Pons (tissue), 1 donor: Measurements from ENCODE around the gene TWF2.

Source experiments
- DNase-seq: peaks from one replicate; pipeline ENCODE4 v3.0.0-alpha.2; 2016; ENCODE audit warnings: low spot score

The TWF2 gene

DNA sequence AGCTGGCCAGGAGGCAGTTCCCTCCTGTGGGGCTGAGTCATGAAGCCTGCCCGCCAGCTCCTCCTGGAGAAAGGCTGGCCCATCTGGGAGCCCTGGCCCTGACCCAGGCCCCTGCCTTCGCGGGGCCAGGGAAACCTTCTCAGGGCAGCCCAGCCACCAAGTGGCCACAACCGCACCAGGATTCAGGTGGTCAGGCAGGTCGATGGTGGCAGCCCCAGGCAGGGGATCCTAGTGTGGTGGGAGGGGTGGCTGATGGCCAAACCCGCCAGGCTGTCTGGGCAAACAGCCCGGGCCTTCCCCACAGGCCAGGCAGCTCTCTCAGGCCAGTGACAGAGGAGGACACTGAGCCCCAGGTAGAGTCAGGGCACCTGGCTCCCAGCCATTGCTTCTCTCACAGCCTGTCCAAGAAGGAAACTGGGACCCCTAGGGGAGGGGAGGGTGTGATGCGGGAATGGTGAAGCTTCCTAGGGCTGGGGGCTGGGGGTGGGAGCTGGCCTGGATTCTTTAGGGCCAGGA is 1.2 kb downstream of the TWF2 start:
- peak; percentile 66 for DNase-seq

DNA sequence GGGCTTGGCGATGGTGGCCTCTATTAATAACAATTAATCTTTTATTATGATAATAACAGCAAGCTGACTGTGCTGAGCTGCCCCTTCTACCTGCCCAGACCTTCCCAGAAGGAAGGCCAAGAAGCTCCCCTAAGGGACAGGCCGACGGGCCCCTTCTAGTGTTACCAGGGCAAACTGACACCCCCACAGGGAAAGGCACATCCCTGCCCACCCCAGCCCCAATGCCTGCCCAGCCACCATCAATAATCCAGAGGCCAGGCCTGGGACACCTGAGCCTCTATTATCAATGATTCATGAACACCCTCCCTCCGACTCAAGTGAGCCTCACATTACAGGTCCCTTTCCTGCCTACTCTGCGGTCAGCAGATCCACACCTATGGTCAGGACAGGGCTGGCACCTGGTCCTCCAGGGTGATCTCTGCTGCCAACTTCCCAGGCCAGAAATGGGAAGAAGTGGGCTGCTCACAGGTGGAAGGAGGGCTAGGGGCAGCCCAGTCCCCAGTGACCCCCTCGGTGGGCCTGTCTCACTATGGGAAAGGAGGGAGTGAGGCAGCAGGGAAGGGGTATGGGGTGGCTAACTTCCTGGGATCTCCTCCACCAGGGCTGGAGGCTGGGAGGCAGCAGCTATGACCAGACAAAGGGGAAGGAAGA is 1.8 kb downstream of the TWF2 start:
- no peak for DNase-seq

- no peak for DNase-seq
Observed at GRCh38 chr3:52236424-52236886, 2.5 kb downstream of the TWF2 start.

DNA sequence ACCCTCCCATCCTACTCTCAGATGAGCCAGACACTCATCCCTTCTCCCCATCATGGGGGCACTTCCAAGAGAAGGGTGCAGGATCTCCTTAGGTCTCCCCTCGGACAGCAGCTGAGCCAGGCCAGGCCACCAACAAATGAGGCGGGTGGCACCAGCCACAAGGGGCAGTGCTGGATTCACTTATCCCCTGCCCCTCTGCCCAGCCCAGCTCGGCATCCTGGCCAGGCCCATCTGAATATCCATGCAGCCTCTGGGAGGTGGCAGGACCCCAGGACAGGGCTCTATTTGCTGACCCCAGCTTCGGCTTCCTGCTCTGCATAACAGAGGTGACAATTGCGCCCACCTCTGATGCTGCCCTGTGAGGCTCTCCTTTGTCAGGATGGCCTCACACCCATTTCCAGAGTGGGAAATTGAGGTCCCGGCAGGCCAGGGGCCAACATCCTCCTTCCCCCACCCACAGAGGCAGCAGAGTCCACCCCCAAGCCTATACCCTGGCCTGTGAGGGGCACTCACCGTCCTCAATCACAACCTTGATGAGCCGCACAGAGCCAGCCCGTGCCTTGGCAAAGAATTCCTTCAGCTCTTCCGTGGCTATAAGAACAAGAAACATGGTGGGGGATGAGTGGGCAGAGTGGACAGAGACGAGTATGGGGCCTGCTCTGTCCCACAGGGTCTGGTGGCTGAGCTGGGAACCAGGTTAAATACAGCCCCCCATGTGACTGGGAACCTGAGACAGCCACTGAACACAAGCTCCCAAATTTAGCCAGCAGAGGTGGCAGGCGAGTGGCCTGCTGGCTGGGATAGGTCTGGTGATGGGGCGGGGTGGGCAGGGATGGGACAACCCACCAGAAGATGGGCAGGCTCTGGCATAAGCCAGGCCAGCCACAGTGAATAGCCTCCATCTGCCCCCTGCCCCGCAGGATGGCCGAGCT is 4.2 kb downstream of the TWF2 start:
- no peak for DNase-seq

DNA sequence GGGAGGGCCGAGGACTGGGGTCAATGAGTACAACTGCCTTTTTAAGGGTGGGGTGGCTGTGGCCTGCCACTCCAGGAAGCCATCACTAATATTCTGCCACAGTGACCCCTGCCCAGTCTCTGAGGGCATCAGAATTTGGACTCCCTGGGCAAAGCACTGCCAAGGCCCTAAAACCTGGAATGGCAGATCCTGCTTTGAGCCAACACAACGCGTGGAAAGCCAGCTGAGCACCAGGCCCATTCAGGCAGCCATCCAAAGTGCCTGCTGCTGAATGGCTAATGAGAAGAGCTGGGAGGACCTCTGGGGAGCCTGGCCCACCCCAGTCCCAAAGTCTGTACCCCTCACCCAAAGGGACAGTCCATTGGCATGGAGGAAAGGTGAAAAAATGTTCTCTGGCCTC is 5.0 kb downstream of the TWF2 start:
- DNase-seq: peak; percentile 60

DNA sequence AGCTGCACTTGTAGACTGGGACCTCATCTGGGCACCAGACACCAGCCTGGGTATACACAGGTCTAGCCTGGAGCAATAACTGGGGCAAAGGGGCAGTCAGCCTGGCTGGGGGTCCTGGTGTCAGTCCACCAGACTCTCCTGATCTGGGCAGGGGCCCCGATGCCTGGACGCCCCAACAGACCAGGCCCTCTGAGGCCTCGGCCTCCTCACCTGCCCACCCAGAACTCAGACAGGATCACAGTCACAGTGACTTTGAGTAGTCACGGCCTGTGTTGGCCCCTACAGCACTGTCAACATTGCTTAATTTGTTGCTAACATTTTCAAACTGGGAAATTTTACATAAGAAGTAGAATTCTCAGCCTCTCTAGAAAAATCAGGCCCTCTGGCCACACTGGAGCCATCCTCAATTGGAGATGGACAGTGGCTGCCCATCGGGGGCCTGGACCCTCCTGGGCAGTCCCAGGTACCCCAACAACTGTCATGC is 5.8 kb downstream of the TWF2 start:
- no peak for DNase-seq

DNA sequence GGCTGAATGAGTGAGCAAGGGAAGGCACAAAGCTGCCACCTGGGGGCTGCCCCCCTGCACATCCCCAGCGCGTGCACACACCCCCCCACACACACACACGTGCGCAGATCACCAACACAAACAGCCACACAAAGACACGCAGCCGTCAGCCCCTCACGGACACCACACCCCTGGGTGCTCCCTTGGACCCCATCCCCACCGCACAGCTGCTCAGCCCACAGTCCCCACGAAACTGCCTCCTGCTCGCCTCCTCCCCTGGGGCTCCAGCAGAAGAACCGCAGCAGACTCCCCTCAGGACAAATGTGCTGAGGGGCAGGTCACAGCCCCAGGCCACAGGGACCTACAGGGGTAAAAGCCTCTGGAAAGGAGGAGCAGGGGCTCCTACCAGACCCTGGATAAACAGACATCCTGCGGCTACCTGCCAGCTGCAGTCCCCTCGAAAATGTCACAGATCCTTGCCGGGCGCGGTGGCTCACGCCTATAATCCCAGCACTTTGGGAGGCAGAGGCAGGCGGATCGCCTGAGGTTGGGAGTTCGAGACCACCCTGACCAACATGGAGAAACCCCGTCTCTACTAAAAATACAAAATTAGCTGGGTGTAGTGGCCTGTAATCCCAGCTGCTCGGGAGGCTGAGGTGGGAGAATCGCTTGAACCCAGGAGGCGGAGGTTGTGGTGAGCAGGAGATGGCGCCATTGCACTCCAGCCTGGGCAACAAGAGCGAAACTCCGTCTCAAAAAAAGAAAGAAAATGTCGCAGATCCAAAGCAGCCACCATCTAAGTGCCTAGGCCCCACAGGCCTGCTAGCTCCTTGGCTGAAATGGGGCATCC is 6.5 kb downstream of the TWF2 start:
- DNase-seq: no peak

DNA sequence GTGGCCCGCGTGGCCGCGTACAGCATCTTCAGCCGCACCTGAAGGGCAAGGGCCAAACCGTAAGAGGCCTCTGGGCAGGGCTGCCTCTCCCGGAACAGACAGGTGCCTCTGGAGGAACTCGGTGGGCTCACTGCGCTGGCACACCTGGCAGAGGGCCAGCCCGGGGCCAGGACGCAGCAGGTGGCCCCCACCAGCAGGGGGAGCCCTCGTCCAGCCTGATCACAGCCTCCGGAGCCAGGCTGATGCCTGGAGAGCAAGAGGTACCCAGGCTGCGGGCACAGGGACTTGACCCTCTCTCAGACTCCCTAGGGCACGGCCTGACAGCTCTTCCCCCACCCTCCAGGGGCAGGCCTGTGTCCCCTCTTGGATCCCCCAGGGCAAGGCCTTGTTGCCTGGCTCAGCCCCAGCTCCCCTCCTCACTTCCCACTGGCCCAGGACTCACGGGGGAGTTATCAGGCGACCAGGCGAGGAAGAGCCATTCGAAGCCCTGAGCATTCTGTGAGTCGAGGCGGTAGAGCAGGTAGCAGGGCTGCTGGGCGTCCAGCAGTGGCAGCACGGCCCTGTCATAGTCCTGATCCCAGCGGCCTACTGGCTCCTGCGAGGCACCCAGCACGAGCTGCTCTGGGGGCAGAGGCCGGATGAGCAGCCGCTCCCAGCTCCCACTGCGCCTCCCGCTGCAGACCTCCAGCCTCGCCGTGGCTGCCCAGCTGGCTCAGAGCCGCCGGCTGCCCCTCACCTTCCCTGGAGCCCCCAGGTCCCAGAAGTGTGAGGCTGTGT is 7.3 kb downstream of the TWF2 start:
- DNase-seq: peak; percentile 46

DNA sequence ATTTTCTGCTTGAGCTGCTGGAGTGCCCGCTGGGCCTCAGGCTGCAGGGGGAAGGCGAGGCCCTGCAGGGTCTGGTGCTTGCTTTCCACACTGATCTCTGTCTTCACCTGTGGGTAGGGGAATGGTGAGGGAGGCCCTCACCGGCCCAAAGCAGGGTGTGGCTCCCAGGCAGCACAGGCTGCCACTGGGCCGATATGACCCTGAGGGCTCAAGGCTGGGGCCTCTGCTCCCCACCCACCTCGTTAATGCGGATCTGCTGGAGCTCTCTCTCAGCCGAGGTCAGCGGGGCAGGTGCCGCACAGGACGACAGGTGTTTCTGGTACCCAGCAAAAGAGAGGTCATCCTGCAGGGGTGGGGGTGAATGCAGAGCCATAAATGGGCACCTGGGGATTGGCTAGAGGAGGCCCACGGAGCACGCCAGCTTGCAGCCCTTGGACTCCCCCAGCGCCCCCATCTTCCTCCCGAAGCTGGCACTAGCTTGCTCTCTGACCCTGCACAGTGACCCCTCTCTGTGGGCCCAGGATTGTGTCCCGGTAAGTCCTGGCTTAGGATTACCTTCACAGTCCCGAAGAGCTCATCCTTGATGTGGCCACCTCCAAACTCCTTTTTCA is 8.0 kb downstream of the TWF2 start:
- DNase-seq: no peak

DNA sequence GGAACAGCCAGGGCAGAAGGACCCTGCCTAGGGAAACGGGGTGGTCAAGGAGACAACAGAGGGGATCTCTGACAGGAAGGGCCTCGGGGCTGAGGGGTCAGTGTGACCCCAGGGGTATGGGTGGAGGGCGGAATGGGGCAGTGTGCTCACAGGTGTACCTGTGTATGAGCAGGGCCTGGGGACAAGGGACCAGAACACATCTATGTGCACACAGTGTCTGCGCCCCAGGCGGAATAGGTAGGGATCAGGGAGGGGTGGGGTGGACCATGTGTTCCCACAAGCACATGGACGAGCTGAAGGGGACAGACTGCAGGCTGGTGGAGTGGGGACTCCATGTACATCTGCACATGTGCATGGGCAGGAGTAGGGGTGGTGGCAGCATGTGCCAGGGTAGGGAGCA is 8.5 kb downstream of the TWF2 start:
- no peak for DNase-seq

- no peak for DNase-seq
Observed at GRCh38 chr3:52229656-52230055, 9.3 kb downstream of the TWF2 start.

DNA sequence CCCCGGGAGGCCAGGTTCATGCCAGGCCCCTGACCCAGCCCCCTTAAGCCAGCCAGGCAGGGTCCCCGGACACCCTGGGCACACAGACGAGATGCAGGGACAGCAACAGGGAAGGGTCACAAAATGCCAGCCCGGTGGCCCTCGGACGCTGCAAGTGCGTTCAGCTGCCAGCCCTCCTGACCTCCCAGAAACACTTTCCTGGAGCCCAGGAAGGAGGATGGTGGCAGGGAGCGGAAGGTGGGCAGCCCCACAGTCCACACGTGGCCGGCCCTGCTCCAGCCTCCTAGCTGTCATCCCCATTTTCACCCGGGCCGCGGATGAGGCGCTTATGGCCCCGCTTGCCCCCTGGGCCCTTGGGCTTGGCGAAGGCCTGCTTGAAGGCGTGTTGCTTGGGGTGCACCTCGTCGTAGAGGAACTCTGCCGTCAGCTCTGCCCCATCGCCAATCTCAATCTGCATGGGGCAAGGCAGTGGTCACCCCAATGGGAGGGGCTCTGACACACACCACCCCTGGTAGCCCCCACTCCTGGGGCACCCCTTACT is 10.1 kb downstream of the TWF2 start:
- no peak for DNase-seq

- DNase-seq: no peak
Observed at GRCh38 chr3:52228266-52228665, 10.7 kb downstream of the TWF2 start.

- DNase-seq: no peak
Observed at GRCh38 chr3:52227766-52228165, 11.2 kb downstream of the TWF2 start.

GRCh38 chr3:52227117-52227516 is 11.8 kb downstream of the TWF2 start:
- no peak for DNase-seq

GRCh38 chr3:52226229-52226817 is 12.6 kb downstream of the TWF2 start:
- DNase-seq: no peak

DNA sequence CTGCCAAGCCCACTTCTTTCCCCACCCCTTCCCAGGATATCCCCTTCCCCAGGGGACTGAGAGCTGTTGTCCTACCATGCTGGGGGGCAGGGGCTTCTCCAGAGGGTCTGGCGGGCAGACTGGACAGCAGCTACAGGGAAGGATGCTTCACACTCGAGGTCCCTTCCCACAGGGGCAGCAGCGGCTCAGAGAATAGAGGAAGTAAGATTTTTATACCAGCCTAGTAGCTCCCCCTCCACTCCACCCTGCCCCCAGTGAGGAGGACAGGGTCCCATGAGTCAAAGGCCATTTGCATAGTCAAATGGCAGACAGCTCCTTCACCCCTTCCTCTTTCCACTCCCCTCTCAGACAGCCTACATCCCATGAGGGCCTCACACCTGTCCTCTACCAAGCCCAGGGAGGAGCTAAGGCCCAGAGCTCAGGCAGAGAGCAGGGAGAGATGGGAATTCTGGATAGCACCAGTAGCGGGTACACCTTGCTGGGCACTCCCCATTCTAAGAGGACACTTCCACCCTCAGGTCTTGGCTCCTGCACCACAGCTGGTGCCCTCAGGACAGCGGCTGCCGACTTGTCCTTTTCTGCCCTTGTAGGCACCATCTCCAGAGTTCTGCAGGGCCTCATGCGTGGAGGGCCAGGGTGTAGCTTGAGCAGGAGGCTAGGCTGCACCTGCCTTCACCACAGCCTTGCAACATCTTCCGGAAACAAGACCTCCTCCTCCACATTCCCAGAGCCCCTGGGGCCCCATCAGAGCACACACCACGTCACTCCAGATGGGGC is 13.3 kb downstream of the TWF2 start, which contains the start of gene TLR9:
Gene TLR9 (minus strand): TSS at position 194 of the 777 bp plus-strand sequence. CDS start 116 bp downstream, at position 78.
- DNase-seq: no peak

- DNase-seq: no peak
Observed at GRCh38 chr3:52223449-52224408, 15.2 kb downstream of the TWF2 start.
